ENCODE measurements around the gene DCBLD1.

GRCh38 chr6:117480651-117481050 is 1.8 kb upstream of the DCBLD1 start:
- TF ChIP-seq CTCF (conservative IDR thresholded peaks at IDR 0.05; ENCODE audit: low read depth, low read length) = no peak
- no peak for TF ChIP-seq EZH2 (IDR thresholded peaks at IDR 0.05; ENCODE audit: borderline replicate concordance, low read depth, low read length, poor library complexity, severe bottlenecking)

Measured in A673 (cell line).